Kidney (tissue), 14 donors: ENCODE measurements around the gene CHN2. TPM values are rescaled to one million over a fixed set of nuclear protein-coding genes. Genes with fewer than 3 reads are reported as not detected.

Experiments
- DNase-seq, 5 donors: peaks; one replicate each; pipeline ENCODE4 v3.0.0-alpha.2; 2013 to 2020
- FAIRE-seq: peaks from 2 replicates; lab custom pipeline; 2012; peaks lifted over from hg19 to GRCh38; lab: Jason Lieb, UNC
- H3K27ac ChIP-seq, 2 donors: one replicate each; pipeline ENCODE4 v1.7.0; 2013; ENCODE audit warnings: low read depth in 2 of 2, low read length in 2 of 2, inconsistent platforms in 1 of 2
- H3K27me3 ChIP-seq: one replicate; pipeline ENCODE4 v1.7.1; 2013; ENCODE audit warnings: low read length, inconsistent platforms; ENCODE audit not compliant: control insufficient read depth, insufficient read depth
- H3K36me3 ChIP-seq, 3 donors: one replicate each; pipeline versions ENCODE4 v1.7.0 to v1.7.1; 2013; ENCODE audit warnings: low read length in 3 of 3, control low read depth in 1 of 3, inconsistent platforms in 1 of 3; ENCODE audit not compliant: insufficient read depth in 3 of 3, control insufficient read depth in 2 of 3
- H3K4me1 ChIP-seq, 3 donors: one replicate each; pipeline versions ENCODE4 v1.7.0 to v1.7.1; 2013; ENCODE audit warnings: low read length in 3 of 3, inconsistent platforms in 1 of 3, low read depth in 1 of 3; ENCODE audit not compliant: control insufficient read depth in 2 of 3, insufficient read depth in 2 of 3
- H3K4me3 ChIP-seq, 3 donors: one replicate each; pipeline versions ENCODE4 v1.7.0 to v1.8.1; 2013; ENCODE audit warnings: low read length in 3 of 3, control low read depth in 1 of 3, inconsistent platforms in 1 of 3
- H3K9ac ChIP-seq, 3 donors: one replicate each; pipeline versions ENCODE4 v1.7.0 to v1.7.1; 2013; ENCODE audit warnings: low read length in 3 of 3, control low read depth in 1 of 3, inconsistent platforms in 1 of 3
- H3K9me3 ChIP-seq, 3 donors: one replicate each; pipeline versions ENCODE4 v1.7.0 to v1.7.1; 2013; ENCODE audit warnings: low read length in 3 of 3, control low read depth in 1 of 3, inconsistent platforms in 1 of 3; ENCODE audit not compliant: control insufficient read depth in 2 of 3, insufficient read depth in 1 of 3
- intact Hi-C: fragments of 100-400 bp; cut with DNase I; formaldehyde crosslinking; loops from one replicate; pipeline ENCODE4 v1.11.1; 2022
- polyA plus RNA-seq: library from polyadenylated mRNA; stranded (reverse); fragments of 350-450 nt; fragmentation: Illumina TruSeq; extraction: RNeasy Lipid Tissue Mini Kit (QIAGEN cat#74804); gene quantifications from one replicate; pipeline ENCODE4 v1.2.3, GENCODE V29; 2014; ENCODE audit warnings: low read depth, low replicate concordance; ENCODE audit not compliant: insufficient read depth
- total RNA-seq: library from RNA; stranded (reverse); fragmentation: NEBNext Ultra II Directional; extraction: Animal tissue kit (Norgen Biotek cat#: 25700); gene quantifications from one replicate; pipeline ENCODE4 v1.2.1, GENCODE V29; 2021
- TF ChIP-seq, protein P1 (sequence below): IDR thresholded peaks from 3 replicates; pipeline ENCODE4 v1.5.1; 2012; ENCODE audit warnings: mild to moderate bottlenecking, moderate library complexity, borderline replicate concordance; ENCODE audit not compliant: insufficient read depth; ENCODE audit errors: extremely low read depth
- donor health status: control.
- donor health status: control.
- donor health status: control.
- donor health status: control.
- donor health status: control.
- donor health status: DM: yes; HTN: yes; CAD: no.
- donor health status: Normal renal cell carcinoma (clear cell type).

CHN2 gene
- total and polyA plus RNA-seq, 2 donors from 2014 or later: 7.4 to 22.5 TPM

DNA sequence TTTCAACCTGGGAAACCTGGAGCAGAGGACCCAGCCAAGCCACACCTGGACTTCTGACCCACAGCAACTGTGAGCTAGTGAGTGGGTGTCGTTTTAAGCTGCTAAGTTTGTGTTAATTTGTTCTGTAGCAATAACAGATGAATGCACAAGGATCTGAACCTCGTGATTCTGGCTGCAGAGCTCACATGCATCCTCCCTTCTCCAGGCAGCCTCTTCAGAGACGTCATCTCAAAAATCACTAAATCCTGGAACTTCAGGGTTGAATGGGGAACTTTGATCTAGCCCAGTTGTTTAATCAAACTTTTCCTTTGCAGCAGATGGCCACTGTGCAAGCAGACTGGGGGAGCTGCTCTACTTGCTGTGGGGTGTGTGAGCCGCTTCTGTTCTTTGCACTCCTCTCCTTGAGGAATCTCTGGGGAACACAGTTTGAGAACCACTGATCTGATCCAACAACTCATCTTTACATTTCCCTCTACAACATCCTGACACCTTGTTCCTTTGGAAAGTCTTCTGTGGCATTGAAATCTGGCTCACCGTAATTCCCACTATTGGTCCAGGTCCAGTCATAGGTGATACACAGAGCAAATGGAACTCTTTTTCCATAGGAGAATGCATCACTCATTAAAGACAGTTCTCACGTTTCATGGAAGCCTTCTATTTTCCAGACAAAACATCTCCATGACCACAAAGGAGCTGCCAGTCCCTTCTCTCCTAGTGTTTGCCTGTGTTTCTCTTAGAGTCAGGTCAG is 90.3 kb downstream of the CHN2 start:
- H3K9ac ChIP-seq: no peak overlapping the region
- H3K4me3 ChIP-seq: no peak overlapping the region
- no peak overlapping the region for H3K27ac ChIP-seq
- no peaks in the 10 kb centered on the region for H3K27me3 ChIP-seq
- intact Hi-C loops: no loop called here
- no peak for DNase-seq
- no peaks in the 10 kb centered on the region for H3K9me3 ChIP-seq
- H3K4me1 ChIP-seq: peaks cover 0 to 12% (median 2%) of the 10 kb centered on the region in 3 donors
- TF ChIP-seq, protein P1, sequence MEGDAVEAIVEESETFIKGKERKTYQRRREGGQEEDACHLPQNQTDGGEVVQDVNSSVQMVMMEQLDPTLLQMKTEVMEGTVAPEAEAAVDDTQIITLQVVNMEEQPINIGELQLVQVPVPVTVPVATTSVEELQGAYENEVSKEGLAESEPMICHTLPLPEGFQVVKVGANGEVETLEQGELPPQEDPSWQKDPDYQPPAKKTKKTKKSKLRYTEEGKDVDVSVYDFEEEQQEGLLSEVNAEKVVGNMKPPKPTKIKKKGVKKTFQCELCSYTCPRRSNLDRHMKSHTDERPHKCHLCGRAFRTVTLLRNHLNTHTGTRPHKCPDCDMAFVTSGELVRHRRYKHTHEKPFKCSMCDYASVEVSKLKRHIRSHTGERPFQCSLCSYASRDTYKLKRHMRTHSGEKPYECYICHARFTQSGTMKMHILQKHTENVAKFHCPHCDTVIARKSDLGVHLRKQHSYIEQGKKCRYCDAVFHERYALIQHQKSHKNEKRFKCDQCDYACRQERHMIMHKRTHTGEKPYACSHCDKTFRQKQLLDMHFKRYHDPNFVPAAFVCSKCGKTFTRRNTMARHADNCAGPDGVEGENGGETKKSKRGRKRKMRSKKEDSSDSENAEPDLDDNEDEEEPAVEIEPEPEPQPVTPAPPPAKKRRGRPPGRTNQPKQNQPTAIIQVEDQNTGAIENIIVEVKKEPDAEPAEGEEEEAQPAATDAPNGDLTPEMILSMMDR: no peak
- FAIRE-seq: no peak
- no peaks in the 10 kb centered on the region for H3K36me3 ChIP-seq

DNA sequence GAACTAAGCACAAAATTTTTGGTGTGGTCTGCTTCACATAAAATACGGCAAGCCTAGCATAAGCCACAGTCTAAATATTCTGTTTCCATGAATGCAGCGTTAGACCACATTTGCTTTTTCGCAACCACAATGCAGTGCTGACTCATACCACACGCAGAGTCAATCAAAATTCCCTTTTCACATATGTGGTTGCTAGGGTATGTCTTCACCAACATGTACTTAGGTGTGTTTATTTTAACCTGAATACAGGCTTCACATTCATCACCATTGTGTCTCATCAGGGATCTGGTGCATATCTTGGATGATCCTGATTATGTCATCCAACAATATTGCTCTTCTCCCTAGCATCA is 90.8 kb downstream of the CHN2 start:
- intact Hi-C loops: no loop called here

DNA sequence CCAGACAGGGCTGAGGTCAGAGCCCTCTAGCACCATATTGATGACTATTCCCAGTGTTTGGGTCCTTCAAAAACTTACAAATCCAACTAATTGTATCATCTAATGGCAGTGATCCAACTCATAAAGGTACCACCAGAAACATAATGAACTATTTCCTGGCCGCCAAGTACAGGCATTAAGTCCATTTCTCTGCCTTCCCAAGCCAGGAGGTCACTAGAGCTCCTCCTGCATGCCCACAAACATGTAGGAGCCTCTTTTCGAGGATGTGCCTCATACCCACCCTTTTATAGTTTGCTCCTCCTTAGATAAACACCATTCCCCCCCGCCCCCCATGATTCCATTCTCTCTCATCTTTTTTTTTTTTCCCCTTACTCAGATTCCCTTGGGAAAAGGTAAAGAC is 91.3 kb downstream of the CHN2 start:
- Histone ChIP-seq H3K9ac (no peak overlapping the region), H3K4me1 (peaks cover 0 to 12% (median 2%) of the 10 kb centered on the region in 3 donors)
- no peak for FAIRE-seq

More for the DNA sequence above, 90.8 kb downstream of the CHN2 start:
- no peaks in the 10 kb centered on the region for H3K9me3 ChIP-seq
- H3K4me1 ChIP-seq: peaks cover 0 to 12% (median 2%) of the 10 kb centered on the region in 3 donors
- no peaks in the 10 kb centered on the region for H3K36me3 ChIP-seq
- no peak overlapping the region for H3K4me3 ChIP-seq
- no peak overlapping the region for H3K27ac ChIP-seq
- H3K27me3 ChIP-seq: no peaks in the 10 kb centered on the region
- TF ChIP-seq, protein P1: no peak
- FAIRE-seq (no peak), DNase-seq (no peak)
- no peak overlapping the region for H3K9ac ChIP-seq

More for the DNA sequence above, 91.3 kb downstream of the CHN2 start:
- Histone ChIP-seq H3K27me3 (no peaks in the 10 kb centered on the region), H3K36me3 (no peaks in the 10 kb centered on the region), H3K4me3 (no peak overlapping the region), H3K27ac (no peak overlapping the region), H3K9me3 (no peaks in the 10 kb centered on the region)
- no peak for DNase-seq
- TF ChIP-seq, protein P1: no peak
- intact Hi-C loops: no loop called here
